Fibroblast of lung (primary cell): ENCODE data around the gene SEMA4D.

Source experiments
- EZH2 ChIP-seq: IDR thresholded peaks from 2 replicates; pipeline ENCODE4 v1.5.1; 2012; ENCODE audit warnings: low read length, control low read depth, mild to moderate bottlenecking; ENCODE audit errors: missing control alignments
- TF ChIP-seq, protein P1 (sequence below), 2 donors: IDR thresholded peaks in 1 of 2; conservative IDR thresholded peaks in 1 of 2; 1 replicate in 1 of 2; 2 replicates in 1 of 2; pipeline ENCODE4 v1.5.1; 2011 to 2012; ENCODE audit warnings: low read length in 2 of 2, control low read depth in 1 of 2, inconsistent platforms in 1 of 2, low read depth in 1 of 2, mild to moderate bottlenecking in 1 of 2

GRCh38 chr9:89482901-89483361, 15.0 kb downstream of the SEMA4D start:
- TF ChIP-seq EZH2: no peak
- TF ChIP-seq, protein P1, sequence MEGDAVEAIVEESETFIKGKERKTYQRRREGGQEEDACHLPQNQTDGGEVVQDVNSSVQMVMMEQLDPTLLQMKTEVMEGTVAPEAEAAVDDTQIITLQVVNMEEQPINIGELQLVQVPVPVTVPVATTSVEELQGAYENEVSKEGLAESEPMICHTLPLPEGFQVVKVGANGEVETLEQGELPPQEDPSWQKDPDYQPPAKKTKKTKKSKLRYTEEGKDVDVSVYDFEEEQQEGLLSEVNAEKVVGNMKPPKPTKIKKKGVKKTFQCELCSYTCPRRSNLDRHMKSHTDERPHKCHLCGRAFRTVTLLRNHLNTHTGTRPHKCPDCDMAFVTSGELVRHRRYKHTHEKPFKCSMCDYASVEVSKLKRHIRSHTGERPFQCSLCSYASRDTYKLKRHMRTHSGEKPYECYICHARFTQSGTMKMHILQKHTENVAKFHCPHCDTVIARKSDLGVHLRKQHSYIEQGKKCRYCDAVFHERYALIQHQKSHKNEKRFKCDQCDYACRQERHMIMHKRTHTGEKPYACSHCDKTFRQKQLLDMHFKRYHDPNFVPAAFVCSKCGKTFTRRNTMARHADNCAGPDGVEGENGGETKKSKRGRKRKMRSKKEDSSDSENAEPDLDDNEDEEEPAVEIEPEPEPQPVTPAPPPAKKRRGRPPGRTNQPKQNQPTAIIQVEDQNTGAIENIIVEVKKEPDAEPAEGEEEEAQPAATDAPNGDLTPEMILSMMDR (conservative IDR thresholded peaks at IDR 0.05 in 1 of 2, IDR thresholded peaks at IDR 0.05 in 1 of 2; ENCODE audit: low read depth in 1 of 2, low read length in 2 of 2): no peak
